HepG2 (cell line): ENCODE measurements around the gene CCDC106. TPM values are rescaled to one million over a fixed set of nuclear protein-coding genes. Genes with fewer than 3 reads are reported as not detected.

Source experiments
- ATAC-seq: fragments of 200-7000 bp; cut with Tn5 transposase; 3 replicates; pipeline ENCODE4 v1.9.1; 2020; ENCODE audit warnings: mild to moderate bottlenecking, moderate library complexity
- BruUV-seq: library from RNA; stranded (reverse); fragments of 400-500 nt; replicated peaks from 2 replicates; lab custom pipeline; 2021; lab: Mats Ljungman, UMichigan
- CTCF ChIA-PET: fragments of 300-600 bp; formaldehyde crosslinking; extraction: SDS; loops from one replicate; lab custom pipeline; 2021; ENCODE audit warnings: low total read pairs, inconsistent platforms, low intra/inter-chr PET ratio; lab: Yijun Ruan, JAX
- POLR2A ChIA-PET: fragments of 350-600 bp; sonication (Branson Sonifier 250); formaldehyde crosslinking; loops from one replicate; lab custom pipeline; 2020; ENCODE audit warnings: antibody characterized with exemption, inconsistent platforms; lab: Yijun Ruan, JAX
- DNase-seq: peaks from one replicate; pipeline ENCODE4 v3.0.0-alpha.2; 2015; ENCODE audit warnings: low spot score
- FAIRE-seq: peaks from 3 replicates; lab custom pipeline; 2011; peaks lifted over from hg19 to GRCh38; lab: Jason Lieb, UNC
- H2AFZ ChIP-seq: one replicate; pipeline ENCODE4 v1.6.1; 2011; ENCODE audit warnings: low read length, inconsistent platforms
- H3K27ac ChIP-seq: fragments of 300-600 bp; 3 replicates; pipeline ENCODE4 v1.8.0; 2011; ENCODE audit warnings: mixed run types, mild to moderate bottlenecking, mixed read lengths, low read length, inconsistent platforms; ENCODE audit not compliant: insufficient read depth; ENCODE audit errors: extremely low read length
- H3K27me3 ChIP-seq, 2 experiments: fragments of 200-600 bp in 1 of 2; 2 replicates in 1 of 2; 3 replicates in 1 of 2; pipeline versions ENCODE4 v1.6.0 to v1.8.0; 2011; ENCODE audit warnings: low read length in 2 of 2, mild to moderate bottlenecking in 2 of 2, moderate library complexity in 2 of 2, inconsistent platforms in 1 of 2; ENCODE audit not compliant: insufficient read depth in 2 of 2, control insufficient read depth in 1 of 2
- H3K36me3 ChIP-seq, 2 experiments: fragments of 200-600 bp in 1 of 2; replicated peaks in 1 of 2; 2 replicates in 1 of 2; 3 replicates in 1 of 2; pipeline versions ENCODE4 v1.5.1 to v1.8.0; 2011; ENCODE audit warnings: low read length in 2 of 2, inconsistent platforms in 1 of 2; ENCODE audit not compliant: insufficient read depth in 2 of 2, control insufficient read depth in 1 of 2
- H3K4me1 ChIP-seq: 2 replicates; pipeline ENCODE4 v1.5.1; 2012; ENCODE audit warnings: low read length, inconsistent platforms; ENCODE audit not compliant: insufficient read depth
- H3K4me2 ChIP-seq: 2 replicates; pipeline ENCODE4 v1.6.0; 2011; ENCODE audit warnings: low read depth, low read length, inconsistent platforms
- H3K4me3 ChIP-seq, 3 experiments: fragments of 200-600 bp in 1 of 3; sonication (generic), shearing (Covaris generic) in 1 of 3; replicated peaks in 1 of 3; 2 replicates each; pipeline ENCODE4 v1.5.1; 2011 to 2016; ENCODE audit warnings: low read length in 3 of 3, inconsistent platforms in 2 of 3, low read depth in 2 of 3, mild to moderate bottlenecking in 2 of 3, control low read depth in 1 of 3, mixed read lengths in 1 of 3; ENCODE audit not compliant: insufficient read depth in 1 of 3
- H3K79me2 ChIP-seq: one replicate; pipeline ENCODE4 v1.6.1; 2011; ENCODE audit warnings: low read length, inconsistent platforms; ENCODE audit not compliant: insufficient read depth
- H3K9ac ChIP-seq: 2 replicates; pipeline ENCODE4 v1.6.0; 2011; ENCODE audit warnings: mild to moderate bottlenecking, low read depth, low read length, inconsistent platforms; ENCODE audit not compliant: insufficient read depth
- H3K9me3 ChIP-seq: 2 replicates; pipeline ENCODE4 v1.5.1; 2012; ENCODE audit warnings: mild to moderate bottlenecking, low read length
- H4K20me1 ChIP-seq: 2 replicates; pipeline ENCODE4 v1.6.0; 2011; ENCODE audit warnings: inconsistent platforms, mild to moderate bottlenecking, low read length, moderate library complexity; ENCODE audit not compliant: insufficient read depth
- AGO2 ChIP-seq: fragments of 200-400 bp; formaldehyde crosslinking; optimal IDR thresholded peaks from 2 replicates; pipeline ENCODE3; 2017; ENCODE audit warnings: mild to moderate bottlenecking, low read depth, low read length, moderate library complexity
- MAFF ChIP-seq: IDR thresholded peaks from 2 replicates; pipeline ENCODE4 v1.6.1; 2011; ENCODE audit warnings: low read depth, low read length, improper control_type of control experiment
- UBTF ChIP-seq: sonication (generic); formaldehyde crosslinking; IDR thresholded peaks from 2 replicates; pipeline ENCODE4 v1.4.0; 2020; ENCODE audit warnings: mild to moderate bottlenecking, missing genetic modification reagents
- ZNF17 ChIP-seq: sonication (generic); formaldehyde crosslinking; IDR thresholded peaks from 2 replicates; pipeline ENCODE4 v1.5.0; 2020; ENCODE audit warnings: mild to moderate bottlenecking, missing genetic modification reagents
- ZNF280D ChIP-seq: sonication (generic); formaldehyde crosslinking; IDR thresholded peaks from 2 replicates; pipeline ENCODE4 v1.5.1; 2020; ENCODE audit warnings: mild to moderate bottlenecking, missing genetic modification reagents
- ZSCAN21 ChIP-seq: sonication (generic); formaldehyde crosslinking; IDR thresholded peaks from 2 replicates; pipeline ENCODE4 v1.8.0; 2022; ENCODE audit warnings: mild to moderate bottlenecking, missing genetic modification reagents, moderate library complexity, borderline replicate concordance
- WGBS: methylation state at CpG from one replicate; pipeline ENCODE4 v1.1.6; 2017; ENCODE audit warnings: low lambda C conversion rate; 5-methylcytosine and 5-hydroxymethylcytosine counted together
- in situ Hi-C: cut with HindIII; loops from 2 replicates; pipeline ENCODE4 v1.10.0; 2017; ENCODE audit warnings: low pct_unique_long_range_greater_than_20kb; ENCODE audit not compliant: extremely low pct_ligation_motif_present
- intact Hi-C: fragments of 100-400 bp; cut with micrococcal nuclease; formaldehyde crosslinking; loops from one replicate; pipeline ENCODE4 v1.10.0; 2022; ENCODE audit not compliant: unreplicated experiment
- polyA plus RNA-seq, 8 experiments: library from polyadenylated mRNA; depleted of rRNA in 3 of 8; stranded (reverse) in 7 of 8; unstranded in 1 of 8; fragments of >200 nt; fragmentation: Illumina TruSeq in 4 of 8; extraction: Trizol in 4 of 8; gene quantifications; 2 replicates each; pipeline versions ENCODE4 v1.2.1 to v1.2.3, GENCODE V29; 2011 to 2016; ENCODE audit warnings: low read depth in 4 of 8, missing spikeins in 1 of 8, mixed read lengths in 1 of 8; ENCODE audit not compliant: insufficient read depth in 1 of 8
- total RNA-seq, 5 experiments: library from RNA; depleted of rRNA; stranded (reverse); fragments of >200 nt; fragmentation: Illumina TruSeq; extraction: Trizol; gene quantifications; 2 replicates each; pipeline ENCODE4 v1.2.3, GENCODE V29; 2016; ENCODE audit warnings: low read depth in 1 of 5
- TF ChIP-seq, protein P1 (sequence below): sonication (generic); formaldehyde crosslinking; IDR thresholded peaks from 2 replicates; pipeline ENCODE4 v1.4.0; 2020; ENCODE audit warnings: missing genetic modification reagents

The CCDC106 gene
- total and polyA plus RNA-seq, 2 of the 13 experiments (the other 11 are each of a cell fraction or from before 2014, with no cell fraction given) = 4.7 to 8.8 TPM

- TF ChIP-seq UBTF (CRISPR knock-in tag) = no peak
- TF ChIP-seq, protein P1, sequence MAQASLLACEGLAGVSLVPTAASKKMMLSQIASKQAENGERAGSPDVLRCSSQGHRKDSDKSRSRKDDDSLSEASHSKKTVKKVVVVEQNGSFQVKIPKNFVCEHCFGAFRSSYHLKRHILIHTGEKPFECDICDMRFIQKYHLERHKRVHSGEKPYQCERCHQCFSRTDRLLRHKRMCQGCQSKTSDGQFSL (CRISPR knock-in tag) = no peak
These were observed 47.7 kb downstream of the CCDC106 start (continued) for GRCh38 chr19:55695511-55696290.

- in situ Hi-C loops = no loop called here
- Histone ChIP-seq H3K27me3 (no peaks in the 10 kb centered on the region), H3K4me2 (no peak overlapping the region), H3K36me3 (peaks cover 15 to 27% of the 10 kb centered on the region in 2 experiments; a peak in 4 of 5 replicates), H3K27ac (no peak overlapping the region), H2AFZ (no peak overlapping the region), H3K79me2 (no peaks in the 10 kb centered on the region), H3K9ac (no peak overlapping the region), H3K4me1 (no peaks in the 10 kb centered on the region), H3K9me3 (no peaks in the 10 kb centered on the region), H4K20me1 (no peaks in the 10 kb centered on the region), H3K4me3 (no peak overlapping the region)
- ChIA-PET POLR2A (interaction anchor here (2.0 kb wide), 1 partner anchor 13 kb away, joined by 5 read pairs; no protein-coding TSS in a partner anchor), CTCF (no interaction called here)
- intact Hi-C loops = no loop called here
- BruUV-seq = no TSS peak
- no peak for FAIRE-seq
- no peak for DNase-seq
- no peak for TF ChIP-seq ZSCAN21
- TF ChIP-seq ZNF280D = no peak
- TF ChIP-seq ZNF17 (CRISPR knock-in tag) = no peak
- no peak for TF ChIP-seq MAFF
- TF ChIP-seq AGO2 = peak; percentile 26
- WGBS = 99% methylated on average over 15 of the region's 20 CpGs
- no peak for ATAC-seq
These were observed 48.5 kb downstream of the CCDC106 start for GRCh38 chr19:55696301-55697068.
